Left ventricle myocardium superior (tissue), 1 donor: ENCODE results near the gene SIGLEC1. TPM values are rescaled to one million over a fixed set of nuclear protein-coding genes. Genes with fewer than 3 reads are reported as not detected.

Experiments
- ATAC-seq: fragments of 200-7000 bp; cut with Tn5 transposase; one replicate; pipeline ENCODE4 v1.9.1; 2020; ENCODE audit warnings: mild to moderate bottlenecking, moderate library complexity
- DNase-seq: peaks from one replicate; pipeline ENCODE4 v3.0.0-alpha.2; 2020
- intact Hi-C: fragments of 100-400 bp; cut with micrococcal nuclease; formaldehyde crosslinking; loops from one replicate; pipeline ENCODE4 v1.11.0; 2022
- total RNA-seq: library from RNA; stranded (reverse); fragmentation: NEBNext Ultra II Directional; extraction: Animal tissue kit (Norgen Biotek cat#: 25700); gene quantifications from one replicate; pipeline ENCODE4 v1.2.1, GENCODE V29; 2021
- donor health status: DM: no; HTN: yes; CAD: no; lungs with severe emphysema.

Gene SIGLEC1
- total RNA-seq, 1 donor from 2014 or later: 7.1 TPM

DNA sequence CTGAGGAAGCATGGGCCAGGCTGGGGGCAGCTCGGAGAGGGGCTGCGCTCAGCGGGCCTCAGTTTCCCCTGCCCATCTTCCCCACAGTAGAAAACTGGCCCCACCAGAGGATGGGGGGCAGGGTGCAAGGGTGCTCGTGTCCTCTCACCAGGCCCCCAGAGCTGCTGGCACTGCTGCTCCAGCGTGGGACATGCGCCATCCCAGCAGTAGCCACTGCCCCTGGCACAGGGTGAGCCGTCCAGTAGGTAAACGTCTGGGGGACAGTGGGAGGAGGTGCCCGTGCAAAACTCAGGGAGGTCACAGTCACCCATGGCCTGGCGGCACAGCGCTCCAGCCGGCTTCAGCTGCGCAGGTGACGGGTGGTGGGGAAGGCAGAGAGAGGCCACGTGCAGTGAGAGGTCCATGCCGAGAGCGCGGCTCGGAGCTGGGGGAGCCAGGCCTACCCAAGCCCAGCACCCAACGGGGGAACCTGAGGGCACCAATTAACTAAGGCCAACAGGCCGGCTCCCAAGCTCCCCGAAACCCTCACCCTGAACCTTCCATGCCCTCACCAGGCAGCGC, 40.3 kb downstream of the SIGLEC1 start:
- DNase-seq: peak; percentile 19
- ATAC-seq: no peak
- intact Hi-C loops: no loop called here

- ATAC-seq (no peak), DNase-seq (peak; percentile 22)
- intact Hi-C loops: no loop called here
Measured at GRCh38 chr20:3670945-3671344, 41.5 kb downstream of the SIGLEC1 start.

DNA sequence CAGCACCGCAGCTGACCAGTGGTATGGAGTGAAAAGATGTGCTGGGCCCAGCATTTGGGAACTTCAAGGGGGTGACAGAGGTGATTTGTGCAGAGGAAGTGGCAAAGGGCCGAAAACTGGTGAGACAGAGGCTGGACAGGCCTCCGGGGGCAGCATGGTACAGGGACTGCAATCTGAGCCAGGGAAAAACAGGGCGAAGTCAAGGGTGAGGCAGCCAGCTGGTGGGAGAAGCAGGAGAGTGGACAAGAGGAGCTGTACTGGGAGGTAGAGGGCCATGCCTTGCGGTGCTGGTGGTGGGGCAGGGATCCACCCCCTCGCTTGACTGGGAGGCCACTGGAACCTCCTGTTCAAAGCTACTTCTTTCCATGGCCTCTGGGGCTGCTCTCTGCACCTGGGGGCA, 41.9 kb downstream of the SIGLEC1 start:
- DNase-seq (no peak), ATAC-seq (no peak)
- intact Hi-C loops: no loop called here

DNA sequence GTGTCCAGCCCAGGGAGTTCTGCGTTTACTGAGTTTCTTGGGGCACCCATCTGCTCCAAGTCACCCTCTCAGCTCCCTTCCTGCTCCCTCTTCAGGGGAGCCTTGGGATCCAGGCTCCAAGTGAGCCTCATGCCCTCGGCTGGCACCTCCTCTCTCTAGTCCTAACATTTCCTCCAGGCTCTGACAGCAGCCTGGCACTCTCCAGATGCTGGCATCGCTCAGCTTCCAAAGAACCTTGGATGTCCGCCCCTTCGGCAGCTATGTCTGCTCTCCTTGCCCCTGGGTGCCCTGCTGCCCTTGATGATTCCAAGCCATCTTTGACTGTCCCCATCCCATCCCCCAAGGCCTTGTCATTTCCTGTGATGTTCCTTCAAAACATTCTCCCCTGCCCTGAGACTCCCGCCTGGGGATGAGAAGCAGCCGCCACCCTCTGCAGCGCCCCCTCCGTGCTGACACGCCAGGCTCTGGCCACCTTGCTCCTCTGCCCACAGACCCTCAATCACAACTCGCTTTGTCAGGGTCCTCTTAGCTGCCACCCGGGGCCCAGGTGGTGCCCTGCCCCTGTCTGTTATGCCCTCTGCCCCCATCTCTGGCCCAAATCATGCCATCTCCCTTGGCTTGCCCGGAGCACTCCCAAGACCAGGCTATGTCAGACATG, 42.6 kb downstream of the SIGLEC1 start:
- peak; percentile 29 for ATAC-seq
- peak; percentile 14 for DNase-seq
- intact Hi-C loops: no loop called here

GRCh38 chr20:3667434-3668037, 44.9 kb downstream of the SIGLEC1 start:
- ATAC-seq (no peak), DNase-seq (peak; percentile 15)
- intact Hi-C loops: no loop called here

- ATAC-seq (no peak), DNase-seq (no peak)
- intact Hi-C loops: no loop called here
Measured at GRCh38 chr20:3663858-3664257, 48.5 kb downstream of the SIGLEC1 start.

DNA sequence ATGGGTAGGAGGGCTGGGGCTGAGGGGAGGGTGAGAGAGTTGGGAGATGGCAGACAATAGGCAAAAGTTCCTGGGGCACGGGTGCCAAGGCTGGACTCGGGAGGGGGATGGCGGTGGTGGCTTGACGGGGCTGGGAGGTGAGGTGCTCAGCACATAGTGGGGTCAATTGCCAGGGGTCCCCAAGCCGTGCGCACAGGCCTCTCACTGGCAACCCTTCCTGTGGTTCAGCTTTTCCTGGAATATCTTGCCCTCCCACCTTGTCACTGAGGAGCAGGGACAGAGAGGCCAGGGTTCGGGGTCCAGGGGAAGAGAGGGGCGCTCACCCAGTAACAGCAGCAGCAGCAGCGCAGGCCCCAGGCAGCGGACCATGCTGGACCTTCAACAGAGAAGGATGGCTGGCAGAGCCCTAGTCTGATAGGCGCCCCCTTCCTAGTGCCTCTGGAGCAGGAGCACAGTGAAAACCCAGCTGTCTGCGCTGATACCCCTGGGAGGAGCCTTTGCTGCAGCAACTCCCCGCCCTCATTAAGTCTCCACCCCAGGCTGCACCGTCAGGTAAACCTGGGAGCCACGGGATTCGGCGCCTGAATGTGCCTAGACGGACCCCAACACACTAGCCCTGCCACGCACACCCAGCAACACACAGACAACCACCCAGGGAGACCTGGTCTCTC, 49.2 kb downstream of the SIGLEC1 start, which contains the start of gene GFRA4:
GFRA4 (minus strand) TSS at position 369 of the 671 bp plus-strand sequence; CDS start at position 369, 0 bp downstream.
- intact Hi-C loops: no loop called here
- ATAC-seq (no peak), DNase-seq (peak; percentile 16)

Other genes starting within 250 kb of the SIGLEC1 start
- 34.3 TPM for gene ATRN, start 241.6 kb downstream of the SIGLEC1 start, total RNA-seq
- gene GFRA4, start 49.2 kb downstream of the SIGLEC1 start, total RNA-seq: not detected
- gene ADAM33, start 30.6 kb downstream of the SIGLEC1 start, total RNA-seq: 12.2 TPM
- 16.2 TPM for gene HSPA12B, start 20.1 kb upstream of the SIGLEC1 start, total RNA-seq
- 10.3 TPM for gene ADISSP, start 55.2 kb upstream of the SIGLEC1 start, total RNA-seq
- gene SPEF1, start 68.8 kb upstream of the SIGLEC1 start, total RNA-seq: not detected
- gene CENPB, start 74.1 kb upstream of the SIGLEC1 start, total RNA-seq: 68.3 TPM
- 7.5 TPM for gene CDC25B, start 83.7 kb upstream of the SIGLEC1 start, total RNA-seq
- 10.2 TPM for gene AP5S1, start 107.9 kb upstream of the SIGLEC1 start, total RNA-seq
- gene MAVS, start 134.2 kb upstream of the SIGLEC1 start, total RNA-seq: 34.8 TPM
- 17.4 TPM for gene PANK2, start 176.8 kb upstream of the SIGLEC1 start, total RNA-seq